WTC11 (cell line): ENCODE data around the gene ZNF608. TPM values are rescaled to one million over a fixed set of nuclear protein-coding genes. Genes with fewer than 3 reads are reported as not detected.

Experiments used
- ATAC-seq: fragments of 200-7000 bp; cut with Tn5 transposase; 2 replicates; pipeline ENCODE4 v1.10.0; 2021; ENCODE audit warnings: mild to moderate bottlenecking, moderate library complexity
- CTCF ChIA-PET: fragments of 300-600 bp; sonication (Branson Sonifier 250); formaldehyde crosslinking; loops from one replicate; lab custom pipeline; 2021; ENCODE audit warnings: antibody characterized with exemption; lab: Charles Lee
- POLR2A ChIA-PET: fragments of 350-600 bp; sonication (Branson Sonifier 250); formaldehyde crosslinking; loops from one replicate; lab custom pipeline; 2021; ENCODE audit warnings: antibody characterized with exemption; lab: Charles Lee
- DNase-seq: peaks from one replicate; pipeline ENCODE4 v3.0.0; 2021; ENCODE audit warnings: low spot score
- H3K27ac Mint-ChIP-seq: 2 replicates; pipeline ENCODE4 v1.8.0; 2021; ENCODE audit warnings: mixed read lengths
- H3K27me3 Mint-ChIP-seq: 2 replicates; pipeline ENCODE4 v1.8.0; 2021; ENCODE audit warnings: low read depth, mild to moderate bottlenecking, moderate library complexity, mixed read lengths
- H3K36me3 Mint-ChIP-seq: 2 replicates; pipeline ENCODE4 v1.8.0; 2021; ENCODE audit warnings: mixed read lengths
- H3K4me1 Mint-ChIP-seq: 2 replicates; pipeline ENCODE4 v1.8.0; 2022; ENCODE audit warnings: mixed read lengths
- H3K4me3 Mint-ChIP-seq: 2 replicates; pipeline ENCODE4 v1.8.0; 2021; ENCODE audit warnings: mild to moderate bottlenecking, moderate library complexity, mixed read lengths
- H3K9me3 Mint-ChIP-seq: 2 replicates; pipeline ENCODE4 v1.8.0; 2021; ENCODE audit warnings: mixed read lengths
- ATF1 ChIP-seq: sonication (generic); formaldehyde crosslinking; IDR thresholded peaks from 2 replicates; pipeline ENCODE4 v1.8.1; 2023; ENCODE audit warnings: mild to moderate bottlenecking, moderate library complexity, missing genetic modification reagents
- CBFB ChIP-seq: sonication (generic); formaldehyde crosslinking; IDR thresholded peaks from 2 replicates; pipeline ENCODE4 v1.8.1; 2022; ENCODE audit warnings: mild to moderate bottlenecking, low read depth, missing genetic modification reagents
- CREB1 ChIP-seq: sonication (generic); formaldehyde crosslinking; IDR thresholded peaks from 2 replicates; pipeline ENCODE4 v1.8.0; 2023; ENCODE audit warnings: mild to moderate bottlenecking, missing genetic modification reagents
- CTCF ChIP-seq: fragments of 200-600 bp; IDR thresholded peaks from 2 replicates; pipeline ENCODE4 v1.8.0; 2022; ENCODE audit warnings: antibody characterized with exemption
- E2F1 ChIP-seq: sonication (generic); formaldehyde crosslinking; IDR thresholded peaks from 2 replicates; pipeline ENCODE4 v1.8.0; 2022; ENCODE audit warnings: mild to moderate bottlenecking, missing genetic modification reagents
- ESRRA ChIP-seq: sonication (generic); formaldehyde crosslinking; IDR thresholded peaks from 2 replicates; pipeline ENCODE4 v1.8.1; 2022; ENCODE audit warnings: mild to moderate bottlenecking, missing genetic modification reagents, borderline replicate concordance
- FOXP1 ChIP-seq: sonication (generic); formaldehyde crosslinking; IDR thresholded peaks from 2 replicates; pipeline ENCODE4 v1.8.0; 2022; ENCODE audit warnings: missing genetic modification reagents, mild to moderate bottlenecking, moderate library complexity, borderline replicate concordance
- GRHL2 ChIP-seq: fragments of 250-450 bp; sonication (Bioruptor Pico); IDR thresholded peaks from 2 replicates; pipeline ENCODE4 v1.8.0; 2022; ENCODE audit warnings: mild to moderate bottlenecking, moderate library complexity; ENCODE audit not compliant: insufficient replicate concordance, severe bottlenecking
- GTF2I ChIP-seq: fragments of 250-450 bp; sonication (Bioruptor Pico); conservative IDR thresholded peaks from 2 replicates; pipeline ENCODE4 v1.4.0; 2021; ENCODE audit warnings: mild to moderate bottlenecking
- IRF2 ChIP-seq: sonication (generic); formaldehyde crosslinking; IDR thresholded peaks from 2 replicates; pipeline ENCODE4 v1.8.0; 2022; ENCODE audit warnings: low read depth, missing genetic modification reagents, borderline replicate concordance
- JUN ChIP-seq: sonication (generic); formaldehyde crosslinking; IDR thresholded peaks from 2 replicates; pipeline ENCODE4 v1.8.0; 2023; ENCODE audit warnings: mild to moderate bottlenecking, missing genetic modification reagents
- MAX ChIP-seq: sonication (generic); formaldehyde crosslinking; IDR thresholded peaks from 2 replicates; pipeline ENCODE4 v1.8.0; 2022; ENCODE audit warnings: mild to moderate bottlenecking, missing genetic modification reagents
- NFYB ChIP-seq: sonication (generic); formaldehyde crosslinking; conservative IDR thresholded peaks from 2 replicates; pipeline ENCODE4 v1.8.0; 2022; ENCODE audit warnings: low read depth, missing genetic modification reagents
- NR2C2 ChIP-seq: sonication (generic); formaldehyde crosslinking; IDR thresholded peaks from 2 replicates; pipeline ENCODE4 v1.8.0; 2022; ENCODE audit warnings: mild to moderate bottlenecking, missing genetic modification reagents
- OVOL2 ChIP-seq: fragments of 250-450 bp; sonication (Bioruptor Pico); IDR thresholded peaks from 2 replicates; pipeline ENCODE4 v1.9.0; 2021; ENCODE audit warnings: mild to moderate bottlenecking, borderline replicate concordance
- PRRX2 ChIP-seq: fragments of 250-450 bp; sonication (Bioruptor Pico); IDR thresholded peaks from 2 replicates; pipeline ENCODE4 v1.8.0; 2021; ENCODE audit warnings: mild to moderate bottlenecking
- RORB ChIP-seq: fragments of 250-450 bp; sonication (Bioruptor Pico); IDR thresholded peaks from 2 replicates; pipeline ENCODE4 v1.9.0; 2021; ENCODE audit warnings: mild to moderate bottlenecking
- SMAD3 ChIP-seq: sonication (generic); formaldehyde crosslinking; IDR thresholded peaks from 2 replicates; pipeline ENCODE4 v1.8.0; 2022; ENCODE audit warnings: missing genetic modification reagents, mild to moderate bottlenecking, borderline replicate concordance
- STAT6 ChIP-seq: sonication (generic); formaldehyde crosslinking; conservative IDR thresholded peaks from 2 replicates; pipeline ENCODE4 v1.8.1; 2023; ENCODE audit warnings: mild to moderate bottlenecking, low read depth, missing genetic modification reagents, moderate library complexity
- ZBTB43 ChIP-seq: sonication (generic); formaldehyde crosslinking; IDR thresholded peaks from 2 replicates; pipeline ENCODE4 v1.8.1; 2023; ENCODE audit warnings: mild to moderate bottlenecking, missing genetic modification reagents
- ZNF219 ChIP-seq: sonication (generic); formaldehyde crosslinking; IDR thresholded peaks from 2 replicates; pipeline ENCODE4 v1.8.0; 2023; ENCODE audit warnings: missing genetic modification reagents, mild to moderate bottlenecking, borderline replicate concordance
- ZNF232 ChIP-seq: sonication (generic); formaldehyde crosslinking; IDR thresholded peaks from 2 replicates; pipeline ENCODE4 v1.8.0; 2022; ENCODE audit warnings: mild to moderate bottlenecking, missing genetic modification reagents
- ZNF317 ChIP-seq: sonication (generic); formaldehyde crosslinking; IDR thresholded peaks from 2 replicates; pipeline ENCODE4 v1.8.1; 2023; ENCODE audit warnings: low read depth, mild to moderate bottlenecking, moderate library complexity, missing genetic modification reagents, borderline replicate concordance
- ZNF396 ChIP-seq: fragments of 250-450 bp; sonication (Bioruptor Pico); IDR thresholded peaks from 2 replicates; pipeline ENCODE4 v1.8.0; 2021; ENCODE audit warnings: mild to moderate bottlenecking, moderate library complexity, borderline replicate concordance
- ZNF416 ChIP-seq: fragments of 250-450 bp; sonication (Bioruptor Pico); IDR thresholded peaks from 2 replicates; pipeline ENCODE4 v1.9.0; 2021; ENCODE audit warnings: mild to moderate bottlenecking, inconsistent platforms
- ZNF671 ChIP-seq: fragments of 250-450 bp; sonication (Bioruptor Pico); IDR thresholded peaks from 2 replicates; pipeline ENCODE4 v1.8.0; 2021; ENCODE audit warnings: mild to moderate bottlenecking
- ZSCAN18 ChIP-seq: fragments of 250-450 bp; sonication (Bioruptor Pico); IDR thresholded peaks from 2 replicates; pipeline ENCODE4 v2.1.2; 2022; ENCODE audit warnings: mild to moderate bottlenecking, moderate library complexity
- total RNA-seq: library from RNA; stranded (reverse); gene quantifications from 3 replicates; pipeline ENCODE4 v1.2.3, GENCODE V29; 2021

The ZNF608 gene
- total RNA-seq, 1 experiment from 2014 or later, result 40.6 TPM

- TF ChIP-seq OVOL2 (CRISPR knock-in tag) (no peak), FOXP1 (CRISPR knock-in tag) (no peak), ZBTB43 (no peak), GTF2I (CRISPR knock-in tag) (no peak), ZSCAN18 (no peak), NFYB (CRISPR knock-in tag) (no peak), MAX (CRISPR knock-in tag) (no peak), CTCF (no peak), ZNF416 (CRISPR knock-in tag) (no peak), ZNF671 (no peak), IRF2 (CRISPR knock-in tag) (no peak), E2F1 (CRISPR knock-in tag) (no peak), GRHL2 (CRISPR knock-in tag) (no peak), CREB1 (no peak), ZNF396 (CRISPR knock-in tag) (no peak)
- TF ChIP-seq, all 79 proteins: peak for 0
- ATAC-seq, result no peak
- Mint-ChIP-seq H3K36me3 (peaks cover 8% of the 10 kb centered on the region; the same call in 1 of the 2 replicates), H3K27ac (no peak overlapping the region), H3K4me3 (no peak overlapping the region), H3K27me3 (no peaks in the 10 kb centered on the region), H3K9me3 (peaks cover 11% of the 10 kb centered on the region), H3K4me1 (no peaks in the 10 kb centered on the region)
- ChIA-PET CTCF (no interaction called here), POLR2A (no interaction called here)
- DNase-seq, result no peak
Measured at GRCh38 chr5:124782262-124782661, 35.8 kb upstream of the ZNF608 start.

GRCh38 chr5:124780011-124780410 lies 33.6 kb upstream of the ZNF608 start:
- H3K4me3 Mint-ChIP-seq, result no peak overlapping the region
- POLR2A ChIA-PET, result no interaction called here
- no peak overlapping the region for H3K27ac Mint-ChIP-seq
- no peaks in the 10 kb centered on the region for H3K4me1 Mint-ChIP-seq
- CTCF ChIA-PET, result no interaction called here
- ATAC-seq (no peak), DNase-seq (no peak)
- peaks cover 11% of the 10 kb centered on the region for H3K9me3 Mint-ChIP-seq
- H3K27me3 Mint-ChIP-seq, result no peaks in the 10 kb centered on the region
- H3K36me3 Mint-ChIP-seq, result peaks cover 8% of the 10 kb centered on the region; the same call in 1 of the 2 replicates
- TF ChIP-seq ATF1 (CRISPR knock-in tag), result no peak
- TF ChIP-seq NR2C2 (CRISPR knock-in tag), result no peak
- no peak for TF ChIP-seq PRRX2
- TF ChIP-seq CBFB (CRISPR knock-in tag), result no peak
- TF ChIP-seq ZNF219 (CRISPR knock-in tag), result no peak
- TF ChIP-seq RORB (CRISPR knock-in tag), result no peak
- TF ChIP-seq JUN, result no peak
- no peak for TF ChIP-seq ZNF232 (CRISPR knock-in tag)
- no peak for TF ChIP-seq MAX (CRISPR knock-in tag)
- TF ChIP-seq ESRRA (CRISPR knock-in tag), result no peak
- TF ChIP-seq E2F1 (CRISPR knock-in tag), result no peak
- TF ChIP-seq ZNF317 (CRISPR knock-in tag), result no peak
- no peak for TF ChIP-seq SMAD3 (CRISPR knock-in tag)
- TF ChIP-seq STAT6 (CRISPR knock-in tag), result no peak
